Activated effector memory CD4-positive, alpha-beta T cell treated with Interleukin-2 at 50 U/mL for 16 hours (primary cell): Measurements from ENCODE around the gene RIPOR1.

Experiments used
- DNase-seq: peaks from one replicate; pipeline ENCODE4 v3.0.0-alpha.2; 2020

RIPOR1 gene

DNA sequence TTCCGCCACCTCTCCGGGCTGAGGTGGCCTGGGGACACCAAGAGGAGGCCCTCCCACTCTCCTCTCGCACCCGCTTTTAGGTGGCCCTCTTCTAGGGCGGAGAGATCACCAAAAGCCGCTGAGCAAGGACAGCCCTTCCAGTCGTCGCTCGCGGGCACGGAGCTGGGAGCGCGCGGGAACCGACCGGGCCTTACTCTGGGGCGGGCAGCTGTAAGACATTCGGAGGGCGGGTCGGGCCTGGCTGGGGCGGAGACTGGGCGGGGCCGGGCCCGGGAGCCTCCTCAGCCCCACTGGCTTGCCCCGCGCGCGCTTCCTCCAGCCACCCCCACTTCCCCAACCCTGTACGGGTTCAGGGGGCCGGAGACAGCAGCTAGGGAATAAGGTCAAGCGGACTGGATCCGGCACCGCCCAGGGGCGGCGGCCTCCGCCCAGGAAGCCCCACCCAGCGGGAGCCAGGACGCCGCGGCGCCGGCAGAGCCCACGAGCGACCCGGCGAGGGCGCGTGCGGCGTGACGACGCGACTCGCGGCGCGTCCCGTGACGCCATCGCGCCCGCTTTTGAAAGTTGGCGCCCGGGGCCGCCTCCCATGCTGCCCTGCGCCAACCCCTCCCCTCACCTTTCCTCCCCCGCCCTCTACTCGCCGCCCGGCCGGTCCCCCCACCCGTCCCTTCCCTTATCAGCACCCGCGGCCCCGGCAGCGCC is 33.3 kb downstream of the RIPOR1 start:
- peak; percentile 96 for DNase-seq

DNA sequence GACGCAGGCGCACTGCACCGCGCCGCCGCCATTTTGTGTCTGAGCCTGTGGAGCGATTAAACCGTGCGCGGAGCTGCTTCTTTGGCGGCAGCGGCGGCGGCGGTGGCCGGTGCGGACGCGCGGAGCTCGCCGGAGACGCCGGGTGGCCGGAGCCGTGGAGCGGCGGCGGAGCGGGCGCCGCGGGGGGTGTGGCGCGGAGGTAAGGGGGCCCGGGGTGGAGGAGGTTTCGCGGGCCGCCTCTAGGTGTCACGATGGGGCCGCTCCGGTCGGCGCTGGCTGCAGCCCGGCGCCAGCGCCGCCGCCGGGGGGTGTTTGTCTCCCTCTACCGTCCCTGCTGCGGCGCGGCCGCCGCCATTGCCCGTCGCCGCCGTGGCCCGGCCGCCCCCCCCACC is 33.9 kb downstream of the RIPOR1 start, which contains the start of gene CTCF:
Gene CTCF, plus strand, starts transcription at position 1 of the 392 bp plus-strand sequence. CDS start 48,307 bp downstream, outside the sequence.
- DNase-seq: no peak

DNA sequence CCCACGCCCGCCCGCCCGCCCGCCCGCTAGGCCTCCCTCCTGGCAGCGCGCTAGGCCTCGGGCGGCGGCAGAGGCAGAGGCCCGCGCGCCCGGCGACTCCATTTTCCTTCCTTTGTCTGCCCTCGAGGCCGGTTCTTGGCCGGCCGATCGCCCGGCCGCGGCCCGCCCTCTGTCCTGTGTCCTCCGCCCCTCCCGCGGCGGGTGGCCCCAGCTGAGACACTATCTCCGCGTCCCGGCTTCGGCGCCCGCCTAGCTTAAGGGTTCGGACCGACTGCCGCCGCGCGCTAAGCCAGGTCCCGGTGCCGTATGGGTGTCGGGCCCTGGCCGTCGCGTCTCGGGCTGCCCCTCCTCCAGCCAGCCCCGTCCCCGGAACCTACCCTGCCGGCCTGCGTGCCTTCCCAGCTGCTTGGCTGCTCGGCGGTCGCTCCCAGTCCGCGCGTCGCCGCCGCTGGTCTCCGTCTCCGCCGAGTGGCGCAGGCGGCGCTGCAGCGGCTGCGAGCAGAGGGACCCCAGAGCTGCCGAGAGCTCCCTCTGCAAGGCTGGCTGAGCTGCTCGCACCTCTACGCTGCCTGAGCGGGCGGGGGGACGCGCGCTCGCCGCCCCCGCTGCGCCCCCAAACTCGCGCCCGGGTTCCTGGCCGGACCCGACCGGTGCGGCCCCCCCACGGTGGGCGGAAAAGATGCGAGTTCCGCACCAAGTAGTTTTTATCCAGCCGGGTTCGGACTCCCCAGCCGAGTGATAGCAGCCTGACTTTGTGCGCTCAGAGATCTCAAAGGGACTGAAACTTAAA is 34.5 kb downstream of the RIPOR1 start:
- DNase-seq: peak; percentile 56

DNA sequence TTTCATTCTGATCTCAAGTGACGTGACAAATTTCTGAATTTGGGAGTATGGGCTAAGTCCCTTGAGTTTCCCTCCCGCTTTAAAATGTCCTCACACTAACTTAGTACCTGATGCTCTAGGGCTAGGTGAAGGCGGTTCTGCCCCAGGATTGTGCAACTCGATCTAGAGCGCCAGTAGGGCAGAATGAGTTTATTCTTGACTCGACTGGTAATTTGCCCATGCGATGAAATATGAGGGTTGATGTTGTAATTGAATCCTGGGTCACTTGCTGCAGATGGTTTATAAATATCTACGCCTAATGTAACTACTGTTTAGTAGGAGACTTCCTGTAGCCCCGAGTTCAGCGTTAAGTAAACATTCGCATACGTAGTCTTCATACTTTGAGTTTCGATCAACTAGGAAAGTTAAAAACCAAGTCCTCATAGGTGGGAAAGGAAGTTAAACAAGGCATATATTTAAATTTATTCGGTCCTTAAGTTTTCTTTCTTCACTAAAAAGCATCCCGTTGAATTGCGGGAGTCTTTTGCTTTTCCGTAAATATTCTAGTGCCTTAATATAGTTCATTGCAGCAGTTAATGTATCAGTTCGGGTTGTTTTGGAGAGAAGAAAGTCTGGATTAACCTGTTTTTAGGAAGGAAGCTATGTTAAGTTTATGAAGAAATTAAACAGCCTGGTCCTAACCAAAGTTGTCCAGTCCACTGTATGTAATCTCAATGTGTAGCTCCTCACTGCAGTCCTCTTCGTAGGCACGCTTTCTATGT is 35.3 kb downstream of the RIPOR1 start:
- DNase-seq: peak; percentile 22

DNA sequence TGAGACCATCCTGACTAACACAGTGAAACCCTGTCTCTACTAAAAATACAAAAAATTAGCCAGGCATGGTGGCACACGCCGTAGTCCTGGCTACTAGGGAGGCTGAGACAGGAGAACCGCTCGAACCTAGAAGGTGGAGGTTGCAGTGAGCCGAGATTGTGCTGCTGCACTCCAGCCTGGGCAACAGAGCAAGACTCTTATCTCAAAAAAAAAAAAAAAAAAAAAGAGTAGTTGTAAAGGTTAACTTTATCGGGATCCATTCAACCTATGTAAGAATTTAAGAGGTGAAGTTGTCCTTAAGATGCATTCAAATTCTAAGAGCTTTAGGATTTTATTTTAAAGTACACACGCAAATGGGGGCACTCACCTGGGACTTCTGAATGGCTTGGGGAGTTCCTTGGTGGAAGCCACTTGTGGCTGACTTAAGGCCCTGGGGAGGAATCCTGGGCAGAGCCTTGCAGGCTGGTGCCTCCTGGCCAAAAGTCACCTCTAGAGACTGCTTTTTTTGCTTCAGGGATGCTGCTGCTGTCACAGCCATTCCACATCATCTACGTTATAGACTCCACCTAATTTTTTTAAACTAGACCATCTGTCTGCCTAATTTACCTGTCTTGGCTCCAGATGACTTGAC is 37.0 kb downstream of the RIPOR1 start:
- DNase-seq: no peak

DNA sequence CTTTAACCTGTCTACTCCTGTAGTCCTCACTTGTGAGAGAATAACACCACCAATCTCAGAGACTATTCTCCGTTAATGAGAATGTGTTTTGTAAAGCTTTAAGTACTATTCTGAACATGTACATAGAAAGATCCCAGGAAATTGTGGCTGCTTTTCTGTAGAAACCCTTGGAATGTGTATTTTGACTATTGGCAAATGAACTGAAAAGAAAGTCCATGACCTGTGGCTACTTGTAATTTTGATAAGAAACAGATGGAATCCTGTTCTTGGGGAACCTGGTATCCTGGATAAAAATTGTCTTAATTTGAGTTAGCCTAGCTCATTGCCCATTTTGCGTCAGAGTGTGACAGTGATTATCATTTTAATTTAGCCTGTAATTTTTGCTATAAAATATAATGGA is 42.8 kb downstream of the RIPOR1 start:
- no peak for DNase-seq

DNA sequence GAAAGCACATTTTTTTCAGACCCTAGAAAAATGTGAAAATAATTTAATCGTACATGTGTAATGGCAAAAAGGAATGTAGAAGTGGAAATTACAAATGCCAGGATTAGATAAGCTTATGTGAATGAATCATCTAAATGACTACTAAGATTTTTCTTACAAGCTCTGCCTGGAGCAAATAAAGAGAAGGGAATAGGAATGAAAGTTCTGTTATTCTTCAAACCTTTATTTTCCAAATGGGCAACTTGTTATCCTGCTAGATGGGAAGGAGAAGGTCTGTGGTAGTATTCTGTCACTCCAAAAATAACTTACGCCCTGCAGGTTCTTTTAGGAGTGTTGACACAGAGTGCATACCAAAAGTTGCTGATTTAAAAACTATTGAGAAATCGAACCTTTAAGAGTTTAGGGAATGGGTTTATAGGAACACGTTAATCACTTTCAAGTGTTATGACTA is 43.4 kb downstream of the RIPOR1 start:
- no peak for DNase-seq

DNA sequence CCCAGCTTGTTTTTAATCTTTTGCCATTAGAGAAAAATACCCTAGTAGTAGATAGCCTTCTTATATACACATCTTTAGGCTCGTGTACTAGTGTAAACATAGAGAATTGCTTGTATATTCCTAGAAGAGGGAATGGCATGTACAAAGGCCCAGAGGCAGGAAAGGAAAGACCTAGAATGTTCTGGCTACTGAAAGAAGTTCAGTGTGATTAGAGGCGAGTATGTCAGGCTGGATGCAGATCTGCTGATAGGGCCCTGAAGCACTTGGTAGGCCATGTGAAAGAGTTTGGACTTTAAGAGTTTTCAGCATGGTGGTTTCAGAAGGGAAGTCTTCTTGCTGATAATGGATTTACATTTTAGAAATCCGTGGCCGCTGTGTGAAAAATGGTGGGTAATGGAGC is 51.1 kb downstream of the RIPOR1 start:
- no peak for DNase-seq

DNA sequence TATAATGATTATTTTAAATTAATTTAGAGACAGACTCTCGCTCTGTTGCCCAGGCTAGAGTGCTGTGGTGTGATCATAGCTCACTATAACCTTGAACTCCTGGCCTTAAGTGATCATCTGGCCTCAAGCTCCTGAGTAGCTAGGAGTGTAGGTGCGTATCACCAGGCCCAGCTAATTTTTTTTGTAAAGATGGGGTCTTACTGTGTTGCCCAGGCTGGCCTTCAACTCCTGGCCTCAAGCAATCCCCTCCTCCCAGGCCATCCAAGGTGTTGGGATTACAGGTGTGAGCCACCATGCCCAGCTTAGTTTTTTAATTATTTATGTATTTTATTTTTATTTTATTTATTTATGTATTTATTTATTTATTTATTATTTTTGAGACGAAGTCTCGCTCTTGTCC is 51.6 kb downstream of the RIPOR1 start:
- no peak for DNase-seq

DNA sequence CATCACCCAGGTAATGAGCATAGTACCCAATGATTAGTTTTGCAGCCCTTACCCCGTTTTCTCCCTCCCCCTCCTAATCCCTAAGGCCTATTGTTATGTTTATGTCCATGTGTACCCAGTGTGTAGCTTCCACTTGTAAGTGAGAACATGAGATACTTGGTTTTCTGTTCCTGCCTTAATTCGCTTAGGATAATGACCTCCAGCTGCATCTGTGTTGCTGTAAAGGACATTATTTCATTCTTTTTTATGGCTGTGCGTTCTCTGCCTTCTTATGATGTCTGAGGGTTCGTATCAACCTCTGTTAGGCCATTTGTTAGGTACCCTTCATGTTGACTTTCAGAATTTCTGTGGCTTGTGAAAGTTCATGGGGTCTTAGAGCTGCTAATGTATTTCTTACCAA is 64.7 kb downstream of the RIPOR1 start:
- no peak for DNase-seq

DNA sequence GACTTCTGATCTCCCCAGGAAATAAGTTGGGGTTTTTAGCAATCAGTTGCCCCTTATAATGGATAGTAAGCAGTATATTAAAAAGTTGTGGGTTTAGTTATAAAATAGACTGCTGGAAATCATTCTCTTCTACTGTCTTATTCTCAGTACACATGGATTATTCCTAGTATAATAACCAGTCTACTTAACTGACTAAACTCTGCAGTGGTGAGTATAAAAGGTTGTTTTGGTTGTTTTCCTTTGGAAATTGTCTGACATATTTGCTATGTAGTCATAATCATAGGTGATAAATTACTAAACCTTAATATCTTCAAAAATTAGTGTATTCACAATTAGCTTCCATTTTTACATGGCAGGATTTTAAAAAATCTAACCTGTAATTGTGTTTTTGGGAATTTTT is 65.1 kb downstream of the RIPOR1 start:
- no peak for DNase-seq

DNA sequence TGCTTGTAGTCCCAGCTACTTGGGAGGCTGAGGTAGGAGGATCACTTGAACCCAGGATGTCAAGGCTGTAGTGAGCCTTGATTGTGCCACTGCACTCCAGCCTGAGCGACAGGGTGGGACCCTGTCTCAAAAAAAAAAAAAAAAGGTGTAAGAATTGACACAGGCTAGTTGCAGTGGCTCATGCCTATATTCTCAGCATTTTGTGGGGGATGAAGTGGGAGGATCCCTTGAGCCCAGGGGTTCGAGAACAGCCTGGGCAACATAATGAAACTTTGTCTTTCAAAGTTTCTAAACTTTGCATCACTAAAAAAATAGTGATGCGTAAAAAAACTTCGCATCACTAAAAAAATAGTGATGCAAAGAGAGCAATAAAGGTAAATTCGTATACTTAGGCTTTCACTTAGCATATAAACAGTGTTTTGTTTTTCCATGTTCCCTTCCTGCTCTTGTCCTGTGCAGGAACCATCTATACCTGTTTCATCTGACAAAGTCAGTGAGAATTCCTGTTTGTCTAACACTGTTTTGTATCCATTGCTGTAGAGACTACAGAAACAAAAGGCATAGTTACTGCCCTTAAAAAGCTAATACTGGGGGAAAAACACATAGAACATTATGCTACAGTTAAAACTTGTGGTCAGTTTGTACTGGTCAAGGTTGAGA is 65.8 kb downstream of the RIPOR1 start:
- no peak for DNase-seq

DNA sequence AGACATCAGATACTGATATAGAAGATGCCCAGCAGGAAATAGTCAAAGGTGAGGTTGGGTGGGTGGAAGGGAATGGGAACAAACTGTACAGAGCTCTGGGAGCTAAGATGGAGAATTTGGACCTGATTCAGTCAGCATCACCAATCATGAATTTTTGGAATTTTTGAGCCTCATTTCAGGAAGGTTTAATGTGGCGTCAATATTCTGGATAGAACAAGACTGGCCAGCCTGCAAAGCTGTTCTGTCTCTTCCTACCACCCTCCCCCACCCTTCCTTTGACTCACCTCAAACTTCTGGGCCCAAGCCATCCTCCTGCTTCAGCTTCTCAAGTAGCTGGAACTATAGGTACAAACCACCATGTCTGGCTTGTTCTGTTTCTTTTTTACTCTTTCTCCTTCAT is 66.3 kb downstream of the RIPOR1 start:
- no peak for DNase-seq
